B cell (primary cell): ENCODE results near the gene FAM174C. TPM values are rescaled to one million over a fixed set of nuclear protein-coding genes. Genes with fewer than 3 reads are reported as not detected.

Source experiments
- ATAC-seq: fragments of 200-7000 bp; cut with Tn5 transposase; one replicate; pipeline ENCODE4 v1.10.0; 2021; ENCODE audit warnings: low read depth, mild to moderate bottlenecking, moderate number of reproducible peaks, moderate library complexity
- CTCF ChIA-PET: fragments of 350-600 bp; sonication (Branson Sonifier 250); formaldehyde crosslinking; loops from one replicate; lab custom pipeline; 2021; ENCODE audit warnings: antibody characterized with exemption, inconsistent platforms; lab: Charles Lee
- POLR2A ChIA-PET: fragments of 350-600 bp; sonication (Branson Sonifier 250); formaldehyde crosslinking; loops from one replicate; lab custom pipeline; 2021; ENCODE audit warnings: antibody characterized with exemption; lab: Charles Lee
- DNase-seq: peaks from one replicate; pipeline ENCODE4 v3.0.0; 2013
- H2AFZ ChIP-seq: 2 replicates; pipeline ENCODE4 v1.6.1; 2012; ENCODE audit warnings: mild to moderate bottlenecking, low read depth, low read length; ENCODE audit not compliant: insufficient read depth, poor library complexity, severe bottlenecking
- H3K27ac ChIP-seq, 2 donors: 1 replicate in 1 of 2; 2 replicates in 1 of 2; pipeline ENCODE4 v1.5.1; 2012 to 2013; ENCODE audit warnings: low read length in 2 of 2, mild to moderate bottlenecking in 2 of 2, moderate library complexity in 1 of 2
- H3K27me3 ChIP-seq, 4 experiments: fragments of 200-600 bp in 1 of 4; sonication (generic) in 1 of 4; replicated peaks in 1 of 4; 1 replicate in 2 of 4; 2 replicates in 2 of 4; pipeline versions ENCODE4 v1.6.1 to v1.7.0; 2013 to 2016; ENCODE audit warnings: low read length in 3 of 4, mild to moderate bottlenecking in 2 of 4, mixed read lengths in 1 of 4, moderate library complexity in 1 of 4; ENCODE audit not compliant: insufficient read depth in 4 of 4, control insufficient read depth in 3 of 4; ENCODE audit errors: control extremely low read depth in 1 of 4
- H3K36me3 ChIP-seq, 2 experiments: replicated peaks in 1 of 2; 1 replicate in 1 of 2; 2 replicates in 1 of 2; pipeline versions ENCODE4 v1.6.1 to v1.7.1; 2013; ENCODE audit warnings: low read length in 1 of 2; ENCODE audit not compliant: insufficient read depth in 2 of 2, control insufficient read depth in 1 of 2; ENCODE audit errors: control extremely low read depth in 1 of 2, extremely low read depth in 1 of 2
- H3K4me1 ChIP-seq, 2 donors: fragments of 200-600 bp in 1 of 2; sonication (generic) in 1 of 2; 1 replicate in 1 of 2; 2 replicates in 1 of 2; pipeline versions ENCODE4 v1.5.1 to v1.6.1; 2013 to 2017; ENCODE audit warnings: low read length in 2 of 2; ENCODE audit not compliant: control insufficient read depth in 2 of 2, insufficient read depth in 2 of 2
- H3K4me2 ChIP-seq: replicated peaks from 2 replicates; pipeline ENCODE3; 2012; ENCODE audit warnings: mild to moderate bottlenecking, low read depth, low read length; ENCODE audit not compliant: poor library complexity, severe bottlenecking
- H3K4me3 ChIP-seq, 5 experiments: fragments of 200-600 bp in 1 of 5; sonication (generic) in 1 of 5; 1 replicate in 3 of 5; 2 replicates in 2 of 5; pipeline versions ENCODE4 v1.5.1 to v1.7.0; 2011 to 2016; ENCODE audit warnings: low read length in 4 of 5, mild to moderate bottlenecking in 4 of 5, low read depth in 2 of 5, control low read depth in 1 of 5, moderate library complexity in 1 of 5; ENCODE audit not compliant: insufficient read depth in 1 of 5; ENCODE audit errors: control extremely low read depth in 1 of 5, extremely low read depth in 1 of 5
- H3K79me2 ChIP-seq: fragments of 200-600 bp; sonication (generic); one replicate; pipeline ENCODE4 v1.6.0; 2016; ENCODE audit warnings: low read length; ENCODE audit not compliant: control insufficient read depth, insufficient read depth
- H3K9ac ChIP-seq: fragments of 200-600 bp; sonication (generic); 2 replicates; pipeline ENCODE4 v1.6.1; 2017; ENCODE audit warnings: mild to moderate bottlenecking, low read length, moderate library complexity
- H3K9me3 ChIP-seq, 3 donors: one replicate each; pipeline versions ENCODE4 v1.6.1 to v1.7.1; 2013; ENCODE audit warnings: low read length in 2 of 3; ENCODE audit not compliant: control insufficient read depth in 2 of 3, insufficient read depth in 1 of 3; ENCODE audit errors: control extremely low read depth in 1 of 3
- H4K20me1 ChIP-seq: 2 replicates; pipeline ENCODE4 v1.6.0; 2012; ENCODE audit warnings: mild to moderate bottlenecking, low read length; ENCODE audit not compliant: insufficient read depth, control insufficient read depth, poor library complexity, severe bottlenecking
- H3K27ac Mint-ChIP-seq: one replicate; pipeline ENCODE4 v1.8.0; 2021; ENCODE audit warnings: mixed read lengths
- H3K27me3 Mint-ChIP-seq: one replicate; pipeline ENCODE4 v1.8.0; 2021; ENCODE audit warnings: mixed read lengths
- H3K4me1 Mint-ChIP-seq: one replicate; pipeline ENCODE4 v1.8.0; 2021; ENCODE audit warnings: mixed read lengths
- H3K4me3 Mint-ChIP-seq: one replicate; pipeline ENCODE4 v1.8.0; 2021; ENCODE audit warnings: mixed read lengths
- H3K9me3 Mint-ChIP-seq: one replicate; pipeline ENCODE4 v1.8.0; 2022; ENCODE audit warnings: mixed read lengths; ENCODE audit not compliant: insufficient read depth
- EZH2 ChIP-seq: IDR thresholded peaks from 2 replicates; pipeline ENCODE4 v1.6.1; 2012; ENCODE audit warnings: borderline replicate concordance, low read depth, mild to moderate bottlenecking, moderate library complexity, low read length; ENCODE audit not compliant: insufficient read depth, poor library complexity, severe bottlenecking
- whole genome bisulfite sequencing: methylation state at CpG from one replicate; pipeline ENCODE4 v1.1.5; 2013; ENCODE audit warnings: missing lambda C conversion rate; ENCODE audit not compliant: insufficient coverage; 5-methylcytosine and 5-hydroxymethylcytosine counted together
- intact Hi-C: fragments of 100-400 bp; cut with micrococcal nuclease; formaldehyde crosslinking; loops from one replicate; pipeline ENCODE4 v1.10.0; 2022
- polyA plus RNA-seq: library from polyadenylated mRNA; depleted of rRNA; stranded (reverse); fragments of >200 nt; gene quantifications from 2 replicates; pipeline ENCODE4 v1.2.3, GENCODE V29; 2012
- total RNA-seq, 2 donors: library from RNA; stranded (reverse); fragments of 120-200 nt in 1 of 2; gene quantifications; 1 replicate in 1 of 2; 2 replicates in 1 of 2; pipeline versions ENCODE4 v1.2.3 to v1.2.4, GENCODE V29; 2013 to 2022
- TF ChIP-seq, protein P1 (sequence below): fragments of 200-600 bp; IDR thresholded peaks from one replicate; pipeline ENCODE4 v1.8.0; 2022; ENCODE audit warnings: antibody characterized with exemption, mild to moderate bottlenecking

The FAM174C gene
- total and polyA plus RNA-seq, 2 donors (not counting 1 experiment from before 2014, with no cell fraction given), result 41.1 to 70.6 TPM

DNA sequence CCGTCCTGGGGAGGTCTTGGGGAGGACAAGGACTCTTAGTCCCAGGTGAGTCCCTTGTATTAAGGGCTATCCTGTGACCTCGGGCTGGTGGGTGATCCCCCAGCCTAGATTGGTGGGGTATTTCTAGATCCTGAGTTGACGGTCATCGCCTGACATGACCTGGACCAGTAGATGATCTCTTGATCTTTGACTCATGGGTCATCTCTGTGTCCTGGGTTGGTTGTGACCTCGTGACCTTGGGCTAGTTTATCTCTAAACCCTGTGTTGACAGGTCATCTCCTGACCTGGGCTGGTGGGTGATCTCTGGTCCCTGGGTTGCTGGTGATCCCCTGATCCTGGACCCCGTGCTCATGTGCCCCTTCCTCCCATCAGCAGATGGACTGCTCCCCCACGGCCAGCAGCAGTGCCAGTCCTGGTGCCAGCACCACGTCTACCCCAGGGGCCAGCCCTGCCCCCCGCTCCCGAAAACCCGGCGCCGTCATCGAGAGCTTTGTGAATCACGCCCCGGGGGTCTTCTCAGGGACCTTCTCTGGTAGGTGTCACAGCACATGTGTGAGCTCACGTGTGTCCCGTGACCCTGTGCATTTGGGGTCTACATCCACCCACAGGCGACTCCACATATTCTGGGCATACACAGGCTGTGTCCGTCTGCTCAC is 20.7 kb upstream of the FAM174C start:
- ATAC-seq (no peak), DNase-seq (no peak)
- WGBS, result 94% methylated on average over 20 of the region's 20 CpGs
- Mint-ChIP-seq H3K4me3 (peak overlapping the region; percentile 52), H3K27ac (peak overlapping the region; percentile 78), H3K9me3 (no peaks in the 10 kb centered on the region), H3K27me3 (no peaks in the 10 kb centered on the region), H3K4me1 (peaks cover 60% of the 10 kb centered on the region)
- Histone ChIP-seq H3K27me3 (no peaks in the 10 kb centered on the region), H3K79me2 (peaks cover 74% of the 10 kb centered on the region), H3K4me1 (peaks cover 47 to 82% of the 10 kb centered on the region in 2 donors), H3K36me3 (peaks cover 0 to 50% of the 10 kb centered on the region in 2 experiments), H3K4me2 (peak overlapping the region; percentile 1), H3K9ac (no peak overlapping the region), H3K27ac (no peak overlapping the region), H4K20me1 (peaks cover 69% of the 10 kb centered on the region), H2AFZ (no peak overlapping the region), H3K9me3 (no peaks in the 10 kb centered on the region), H3K4me3 (no peak overlapping the region)
- CTCF ChIA-PET, result interaction anchor here (1.6 to 5.8 kb wide), 3 partner anchors 10 to 14 kb away, joined by 6 to 113 read pairs (median 42); partner anchors contain the start of gene CIRBP
- intact Hi-C loops, result no loop called here
- no peak for TF ChIP-seq EZH2
- TF ChIP-seq, protein P1, sequence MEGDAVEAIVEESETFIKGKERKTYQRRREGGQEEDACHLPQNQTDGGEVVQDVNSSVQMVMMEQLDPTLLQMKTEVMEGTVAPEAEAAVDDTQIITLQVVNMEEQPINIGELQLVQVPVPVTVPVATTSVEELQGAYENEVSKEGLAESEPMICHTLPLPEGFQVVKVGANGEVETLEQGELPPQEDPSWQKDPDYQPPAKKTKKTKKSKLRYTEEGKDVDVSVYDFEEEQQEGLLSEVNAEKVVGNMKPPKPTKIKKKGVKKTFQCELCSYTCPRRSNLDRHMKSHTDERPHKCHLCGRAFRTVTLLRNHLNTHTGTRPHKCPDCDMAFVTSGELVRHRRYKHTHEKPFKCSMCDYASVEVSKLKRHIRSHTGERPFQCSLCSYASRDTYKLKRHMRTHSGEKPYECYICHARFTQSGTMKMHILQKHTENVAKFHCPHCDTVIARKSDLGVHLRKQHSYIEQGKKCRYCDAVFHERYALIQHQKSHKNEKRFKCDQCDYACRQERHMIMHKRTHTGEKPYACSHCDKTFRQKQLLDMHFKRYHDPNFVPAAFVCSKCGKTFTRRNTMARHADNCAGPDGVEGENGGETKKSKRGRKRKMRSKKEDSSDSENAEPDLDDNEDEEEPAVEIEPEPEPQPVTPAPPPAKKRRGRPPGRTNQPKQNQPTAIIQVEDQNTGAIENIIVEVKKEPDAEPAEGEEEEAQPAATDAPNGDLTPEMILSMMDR, result no peak
- POLR2A ChIA-PET, result interaction anchor here (2.8 to 10.7 kb wide), 2 partner anchors 10 to 11 kb away, joined by 23 to 305 read pairs; partner anchors contain the start of gene CIRBP
